HepG2 (cell line): ENCODE results near the gene ZNF652. TPM values are rescaled to one million over a fixed set of nuclear protein-coding genes. Genes with fewer than 3 reads are reported as not detected.

Experiments used
- ARNTL ChIP-seq: sonication (generic); formaldehyde crosslinking; IDR thresholded peaks from 2 replicates; pipeline ENCODE4 v1.4.0; 2020; ENCODE audit warnings: mild to moderate bottlenecking, missing genetic modification reagents
- BRCA1 ChIP-seq: sonication (generic); formaldehyde crosslinking; IDR thresholded peaks from 2 replicates; pipeline ENCODE4 v1.4.0; 2020; ENCODE audit warnings: missing genetic modification reagents
- CBX5 ChIP-seq: sonication (generic); formaldehyde crosslinking; IDR thresholded peaks from 2 replicates; pipeline ENCODE4 v1.4.0; 2020; ENCODE audit warnings: missing genetic modification reagents, borderline replicate concordance
- CTCF ChIP-seq: sonication (generic); formaldehyde crosslinking; IDR thresholded peaks from 2 replicates; pipeline ENCODE4 v1.5.0; 2020; ENCODE audit warnings: mild to moderate bottlenecking, missing genetic modification reagents, moderate library complexity
- EZH2 ChIP-seq: conservative IDR thresholded peaks from 2 replicates; pipeline ENCODE4 v1.6.1; 2012; ENCODE audit warnings: mild to moderate bottlenecking, low read depth, low read length, moderate library complexity
- GMEB1 ChIP-seq: sonication (generic); formaldehyde crosslinking; IDR thresholded peaks from 2 replicates; pipeline ENCODE4 v1.5.1; 2020; ENCODE audit warnings: missing genetic modification reagents, mild to moderate bottlenecking, borderline replicate concordance
- HMGXB3 ChIP-seq: sonication (generic); formaldehyde crosslinking; IDR thresholded peaks from 2 replicates; pipeline ENCODE4 v1.4.0; 2020; ENCODE audit warnings: missing genetic modification reagents, borderline replicate concordance
- MIER2 ChIP-seq: IDR thresholded peaks from 2 replicates; pipeline ENCODE4 v1.6.1; 2016; ENCODE audit warnings: missing biosample characterization, missing genetic modification reagents
- POGZ ChIP-seq: sonication (generic); formaldehyde crosslinking; IDR thresholded peaks from 2 replicates; pipeline ENCODE4 v1.4.0; 2020; ENCODE audit warnings: mild to moderate bottlenecking, missing genetic modification reagents
- RBFOX2 ChIP-seq: fragments of 200-400 bp; formaldehyde crosslinking; IDR thresholded peaks from 2 replicates; pipeline ENCODE4 v1.6.1; 2017; ENCODE audit warnings: low read depth, mild to moderate bottlenecking, low read length
- TARDBP ChIP-seq: sonication (generic); formaldehyde crosslinking; IDR thresholded peaks from 2 replicates; pipeline ENCODE4 v1.8.0; 2022; ENCODE audit warnings: mild to moderate bottlenecking, missing genetic modification reagents
- TBP ChIP-seq: sonication (generic); formaldehyde crosslinking; IDR thresholded peaks from 2 replicates; pipeline ENCODE4 v1.5.0; 2020; ENCODE audit warnings: missing genetic modification reagents
- XBP1 ChIP-seq: sonication (generic); formaldehyde crosslinking; IDR thresholded peaks from 2 replicates; pipeline ENCODE4 v1.5.0; 2020; ENCODE audit warnings: missing genetic modification reagents
- ZNF296 ChIP-seq: sonication (generic); formaldehyde crosslinking; conservative IDR thresholded peaks from 2 replicates; pipeline ENCODE4 v1.5.0; 2020; ENCODE audit warnings: mild to moderate bottlenecking, missing genetic modification reagents
- ZNF446 ChIP-seq: sonication (generic); formaldehyde crosslinking; IDR thresholded peaks from 2 replicates; pipeline ENCODE4 v1.5.0; 2020; ENCODE audit warnings: mild to moderate bottlenecking, missing genetic modification reagents
- ZNF672 ChIP-seq: sonication (generic); formaldehyde crosslinking; IDR thresholded peaks from 2 replicates; pipeline ENCODE4 v1.8.1; 2022; ENCODE audit warnings: missing genetic modification reagents
- ZNF776 ChIP-seq: sonication (generic); formaldehyde crosslinking; IDR thresholded peaks from 2 replicates; pipeline ENCODE4 v1.4.0; 2020; ENCODE audit warnings: mild to moderate bottlenecking, missing genetic modification reagents
- polyA plus RNA-seq, 8 experiments: library from polyadenylated mRNA; depleted of rRNA in 3 of 8; stranded (reverse) in 7 of 8; unstranded in 1 of 8; fragments of >200 nt; fragmentation: Illumina TruSeq in 4 of 8; extraction: Trizol in 4 of 8; gene quantifications; 2 replicates each; pipeline versions ENCODE4 v1.2.1 to v1.2.3, GENCODE V29; 2011 to 2016; ENCODE audit warnings: low read depth in 4 of 8, missing spikeins in 1 of 8, mixed read lengths in 1 of 8; ENCODE audit not compliant: insufficient read depth in 1 of 8
- total RNA-seq, 5 experiments: library from RNA; depleted of rRNA; stranded (reverse); fragments of >200 nt; fragmentation: Illumina TruSeq; extraction: Trizol; gene quantifications; 2 replicates each; pipeline ENCODE4 v1.2.3, GENCODE V29; 2016; ENCODE audit warnings: low read depth in 1 of 5

ZNF652 gene
- total and polyA plus RNA-seq, 2 of the 13 experiments (the other 11 are each of a cell fraction or from before 2014, with no cell fraction given): 16.2 to 30.2 TPM

- TF ChIP-seq HMGXB3 (CRISPR knock-in tag) (no peak), BRCA1 (no peak), MIER2 (CRISPR knock-in tag) (no peak), TARDBP (CRISPR knock-in tag) (no peak), ZNF446 (CRISPR knock-in tag) (no peak), TBP (CRISPR knock-in tag) (no peak), ZNF776 (no peak), CBX5 (CRISPR knock-in tag) (no peak), GMEB1 (CRISPR knock-in tag) (no peak), EZH2 (no peak), ZNF296 (CRISPR knock-in tag) (no peak), CTCF (no peak), ARNTL (no peak), XBP1 (CRISPR knock-in tag) (no peak), RBFOX2 (no peak), POGZ (CRISPR knock-in tag) (no peak), ZNF672 (CRISPR knock-in tag) (no peak)
These were observed 67.9 kb downstream of the ZNF652 start (continued) for GRCh38 chr17:49294122-49294521.
